Vagina (tissue), 2 donors: ENCODE results near the gene SGF29. TPM values are rescaled to one million over a fixed set of nuclear protein-coding genes. Genes with fewer than 3 reads are reported as not detected.

Source experiments
- DNase-seq, 2 donors: peaks; one replicate each; pipeline ENCODE4 v3.0.0-alpha.2; 2017; ENCODE audit errors: extremely low spot score in 2 of 2
- H3K27ac ChIP-seq: fragments of 200-600 bp; sonication (generic); one replicate; pipeline ENCODE4 v1.5.1; 2019
- H3K27me3 ChIP-seq: fragments of 200-600 bp; sonication (generic); one replicate; pipeline ENCODE4 v1.5.1; 2019
- H3K36me3 ChIP-seq, 2 donors: fragments of 200-600 bp; sonication (generic); one replicate each; pipeline ENCODE4 v1.5.1; 2017 to 2019
- H3K4me1 ChIP-seq: fragments of 200-600 bp; sonication (generic); one replicate; pipeline ENCODE4 v1.5.1; 2019
- H3K4me3 ChIP-seq, 2 donors: fragments of 200-600 bp; sonication (generic); 1 replicate in 1 of 2; 2 replicates in 1 of 2; pipeline ENCODE4 v1.5.1; 2016 to 2019
- H3K9me3 ChIP-seq: fragments of 200-600 bp; sonication (generic); one replicate; pipeline ENCODE4 v1.5.1; 2019
- CTCF ChIP-seq, 3 experiments: fragments of 450-650 bp in 2 of 3; fragments of 200-600 bp in 1 of 3; sonication (generic) in 1 of 3; IDR thresholded peaks; one replicate each; pipeline ENCODE4 v1.5.1; 2017 to 2019; ENCODE audit warnings: antibody characterized with exemption in 3 of 3, mild to moderate bottlenecking in 2 of 3, moderate library complexity in 2 of 3
- POLR2A ChIP-seq, 2 donors: fragments of 450-650 bp; IDR thresholded peaks; one replicate each; pipeline ENCODE4 v1.6.1; 2017; ENCODE audit warnings: antibody characterized with exemption in 2 of 2, mild to moderate bottlenecking in 2 of 2, moderate library complexity in 2 of 2
- POLR2AphosphoS5 ChIP-seq, 2 donors: sonication (generic); formaldehyde crosslinking; IDR thresholded peaks; one replicate each; pipeline ENCODE4 v1.9.0; 2017; ENCODE audit warnings: antibody characterized with exemption in 2 of 2, mild to moderate bottlenecking in 2 of 2, low read depth in 1 of 2; ENCODE audit not compliant: insufficient read depth in 1 of 2
- intact Hi-C: fragments of 100-400 bp; cut with DNase I; formaldehyde crosslinking; loops from one replicate; pipeline ENCODE4 v1.15.1; 2023
- total RNA-seq: library from RNA; depleted of rRNA; stranded (reverse); fragments of >200 nt; gene quantifications from one replicate; pipeline ENCODE4 v1.2.3, GENCODE V29; 2016

SGF29 gene
- total RNA-seq, 1 donor from 2014 or later: 16.5 TPM

- TF ChIP-seq CTCF (IDR thresholded peaks at IDR 0.05) (no peak), POLR2AphosphoS5 (IDR thresholded peaks at IDR 0.05; ENCODE audit: insufficient read depth in 1 of 2, low read depth in 1 of 2) (no peak), POLR2A (IDR thresholded peaks at IDR 0.05) (no peak)
- Histone ChIP-seq H3K4me3 (no peak overlapping the region), H3K27ac (no peak overlapping the region), H3K9me3 (no peaks in the 10 kb centered on the region), H3K4me1 (no peaks in the 10 kb centered on the region), H3K27me3 (no peaks in the 10 kb centered on the region), H3K36me3 (peaks cover 0 to 28% of the 10 kb centered on the region in 2 donors)
- DNase-seq: no peak
- intact Hi-C loops: no loop called here
These were observed 27.1 kb downstream of the SGF29 start for GRCh38 chr16:28580726-28581315.

- Histone ChIP-seq H3K9me3 (no peaks in the 10 kb centered on the region), H3K27me3 (no peaks in the 10 kb centered on the region), H3K36me3 (peaks cover 0 to 63% of the 10 kb centered on the region in 2 donors), H3K4me1 (no peaks in the 10 kb centered on the region), H3K4me3 (no peak overlapping the region), H3K27ac (no peak overlapping the region)
- DNase-seq: no peak
- TF ChIP-seq CTCF (IDR thresholded peaks at IDR 0.05) (no peak), POLR2AphosphoS5 (IDR thresholded peaks at IDR 0.05; ENCODE audit: insufficient read depth in 1 of 2, low read depth in 1 of 2) (no peak), POLR2A (IDR thresholded peaks at IDR 0.05) (no peak)
- intact Hi-C loops: no loop called here
These were observed 32.0 kb downstream of the SGF29 start for GRCh38 chr16:28585674-28586073.

GRCh38 chr16:28586466-28586865, 32.7 kb downstream of the SGF29 start:
- Histone ChIP-seq H3K27me3 (no peaks in the 10 kb centered on the region), H3K4me3 (no peak overlapping the region), H3K9me3 (no peaks in the 10 kb centered on the region), H3K36me3 (peaks cover 0 to 64% of the 10 kb centered on the region in 2 donors), H3K4me1 (no peaks in the 10 kb centered on the region), H3K27ac (no peak overlapping the region)
- intact Hi-C loops: no loop called here
- no peak for DNase-seq
- TF ChIP-seq POLR2AphosphoS5 (IDR thresholded peaks at IDR 0.05; ENCODE audit: insufficient read depth in 1 of 2, low read depth in 1 of 2) (no peak), POLR2A (IDR thresholded peaks at IDR 0.05) (no peak), CTCF (IDR thresholded peaks at IDR 0.05) (no peak)

GRCh38 chr16:28587386-28587785, 33.7 kb downstream of the SGF29 start:
- intact Hi-C loops: no loop called here
- H3K4me3 ChIP-seq: no peak overlapping the region

More at GRCh38 chr16:28587386-28587785, 33.7 kb downstream of the SGF29 start:
- no peaks in the 10 kb centered on the region for H3K9me3 ChIP-seq
- H3K4me1 ChIP-seq: no peaks in the 10 kb centered on the region
- peaks cover 0 to 58% of the 10 kb centered on the region in 2 donors for H3K36me3 ChIP-seq
- no peak overlapping the region for H3K27ac ChIP-seq
- no peaks in the 10 kb centered on the region for H3K27me3 ChIP-seq
- no peak for DNase-seq
- no peak for TF ChIP-seq POLR2AphosphoS5 (IDR thresholded peaks at IDR 0.05; ENCODE audit: insufficient read depth in 1 of 2, low read depth in 1 of 2)
- no peak for TF ChIP-seq POLR2A (IDR thresholded peaks at IDR 0.05)
- no peak for TF ChIP-seq CTCF (IDR thresholded peaks at IDR 0.05)
